Fibroblast of skin of scalp (primary cell): ENCODE data around the gene CACNG8.
A peak's percentile ranks its signal among the peaks of the same experiment; 100 is the strongest.

ENCODE experiments used
- DNase-seq: peaks from one replicate; pipeline ENCODE4 v3.0.0-alpha.2; 2013

Gene CACNG8

DNA sequence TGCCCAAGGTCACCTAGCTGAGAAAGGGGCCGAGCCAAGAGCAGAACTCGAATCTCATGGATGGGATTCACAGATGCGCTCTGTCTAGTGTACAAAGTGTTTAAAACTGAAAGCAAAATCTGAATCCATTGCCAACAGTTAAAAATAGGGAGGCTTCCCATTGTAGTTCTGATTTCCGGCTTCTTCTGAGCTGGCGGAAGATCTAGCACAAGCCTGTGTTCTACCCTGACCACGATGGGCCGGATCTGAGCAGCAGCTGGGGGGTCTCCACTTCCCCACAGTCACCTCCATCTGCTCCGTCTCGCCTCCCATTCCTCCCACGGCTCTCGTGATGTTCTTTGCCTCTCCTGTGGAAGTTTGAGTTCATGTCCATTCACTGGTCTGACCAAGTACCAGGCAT lies 2.4 kb downstream of the CACNG8 start:
- DNase-seq, result no peak

GRCh38 chr19:53966931-53967330 lies 4.2 kb downstream of the CACNG8 start:
- DNase-seq, result no peak

DNA sequence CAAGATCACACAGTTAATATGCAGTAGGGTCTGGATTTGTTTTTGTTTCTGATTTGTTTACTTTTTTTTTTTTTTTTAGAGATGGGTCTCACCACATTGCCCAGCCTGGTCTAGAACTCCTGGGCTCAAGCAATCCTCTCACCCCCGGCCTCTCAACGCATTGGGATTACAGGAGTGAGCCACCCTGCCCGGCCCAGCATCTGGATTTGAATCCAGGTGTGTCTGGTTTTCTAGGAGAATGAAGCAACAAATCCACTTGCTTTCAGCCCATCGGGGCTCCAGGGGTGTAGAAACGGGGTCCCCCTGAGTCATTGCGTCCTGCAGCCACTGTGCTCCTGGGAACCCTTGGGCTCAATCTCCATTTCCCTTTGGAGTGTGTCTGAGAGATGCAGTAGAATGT lies 6.6 kb downstream of the CACNG8 start:
- no peak for DNase-seq

- no peak for DNase-seq
Measured at GRCh38 chr19:53971673-53972072, 8.9 kb downstream of the CACNG8 start.

GRCh38 chr19:53977429-53977990 lies 14.8 kb downstream of the CACNG8 start:
- peak; percentile 82 for DNase-seq

GRCh38 chr19:53977991-53978731 lies 15.4 kb downstream of the CACNG8 start:
- peak; percentile 70 for DNase-seq

GRCh38 chr19:53978975-53979801 lies 16.5 kb downstream of the CACNG8 start:
- DNase-seq, result no peak

DNA sequence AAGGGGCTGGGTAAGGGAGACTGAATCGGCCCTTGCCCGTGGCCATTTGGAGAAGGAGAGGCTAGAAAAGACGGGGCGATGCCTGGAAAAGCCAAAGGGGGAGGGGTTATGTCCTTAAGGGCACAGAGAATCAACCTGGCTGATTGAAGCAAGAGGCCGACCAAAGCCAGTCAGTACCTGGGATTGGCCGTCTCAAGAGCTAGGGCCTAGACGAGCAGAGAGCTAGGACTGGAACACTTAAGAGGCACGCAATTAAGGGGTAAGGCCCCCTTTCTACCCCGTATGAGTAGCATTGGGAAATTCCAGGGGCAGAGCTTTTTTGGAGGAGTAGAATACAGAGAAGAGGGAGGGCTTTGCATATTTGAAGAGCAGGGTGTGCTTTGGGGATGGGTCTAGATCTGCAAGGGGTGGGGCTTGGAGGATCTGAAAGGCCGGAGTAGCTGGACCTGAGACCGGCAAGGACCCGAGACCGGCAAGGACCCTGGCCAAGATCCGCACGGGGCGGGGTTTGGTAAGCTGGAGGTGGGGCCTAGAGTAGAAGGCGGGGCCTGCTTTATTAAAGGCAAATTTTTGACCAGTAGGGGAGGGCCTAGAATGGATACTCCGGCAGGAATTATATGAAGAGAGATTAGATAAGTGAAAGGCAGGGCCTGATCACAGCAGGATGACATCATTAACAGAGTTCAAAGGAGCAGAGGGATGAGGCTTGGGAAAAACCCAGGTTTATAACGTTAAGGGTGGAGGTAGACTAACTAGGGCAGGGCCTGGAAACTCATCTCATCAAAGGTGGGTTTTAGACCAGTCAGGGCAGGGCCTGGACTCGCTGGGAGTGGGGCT lies 18.0 kb downstream of the CACNG8 start:
- no peak for DNase-seq

- DNase-seq, result no peak
Measured at GRCh38 chr19:53981376-53981951, 18.7 kb downstream of the CACNG8 start.

- no peak for DNase-seq
Measured at GRCh38 chr19:53982001-53982451, 19.3 kb downstream of the CACNG8 start.

DNA sequence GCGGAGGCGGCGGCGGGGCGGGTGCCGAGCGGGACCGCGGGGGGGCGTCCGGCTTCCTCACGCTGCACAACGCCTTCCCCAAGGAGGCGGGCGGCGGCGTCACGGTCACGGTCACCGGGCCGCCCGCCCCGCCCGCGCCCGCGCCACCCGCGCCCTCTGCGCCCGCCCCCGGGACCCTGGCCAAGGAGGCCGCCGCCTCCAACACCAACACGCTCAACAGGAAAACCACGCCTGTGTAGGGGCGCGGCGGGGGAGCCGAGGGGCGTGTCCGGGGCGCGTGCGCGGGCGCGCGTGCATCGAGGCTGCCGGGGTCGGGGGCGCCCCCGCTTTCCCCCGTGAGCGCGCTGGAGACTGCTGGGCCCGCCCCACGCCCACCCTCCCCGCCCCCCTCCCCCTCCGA lies 19.9 kb downstream of the CACNG8 start:
- peak; percentile 6 for DNase-seq

GRCh38 chr19:53983457-53984289 lies 20.9 kb downstream of the CACNG8 start:
- DNase-seq, result no peak

DNA sequence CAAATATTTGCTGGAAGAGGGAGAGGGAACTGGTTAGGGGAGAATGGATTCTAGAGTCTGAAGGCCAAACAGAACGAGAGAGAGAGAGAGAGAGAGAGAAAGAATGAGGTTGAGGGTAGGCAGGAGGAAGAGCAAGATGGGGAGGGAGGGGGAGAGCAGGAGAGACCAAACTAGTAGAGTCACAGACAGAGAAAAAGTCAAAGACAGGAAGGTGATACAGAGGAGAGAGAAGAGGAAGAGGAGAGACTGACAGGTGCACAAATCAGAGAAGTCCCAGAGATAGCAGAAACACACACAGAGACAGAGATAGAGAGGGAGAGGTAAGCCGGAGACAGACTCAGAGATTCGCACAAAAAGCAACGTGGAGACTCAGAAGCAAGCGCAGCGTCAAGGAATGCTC lies 23.1 kb downstream of the CACNG8 start:
- DNase-seq, result no peak

GRCh38 chr19:53988981-53989380 lies 26.2 kb downstream of the CACNG8 start:
- no peak for DNase-seq

GRCh38 chr19:53989600-53990533 lies 27.1 kb downstream of the CACNG8 start:
- no peak for DNase-seq

GRCh38 chr19:53991224-53992113 lies 28.7 kb downstream of the CACNG8 start, which contains the start of gene CACNG6:
TSS of gene CACNG6 (plus strand) at chr19:53991637. CDS start at chr19:53992878, 1,241 bp downstream.
- no peak for DNase-seq

- no peak for DNase-seq
Measured at GRCh38 chr19:53992211-53992610, 29.5 kb downstream of the CACNG8 start.

DNA sequence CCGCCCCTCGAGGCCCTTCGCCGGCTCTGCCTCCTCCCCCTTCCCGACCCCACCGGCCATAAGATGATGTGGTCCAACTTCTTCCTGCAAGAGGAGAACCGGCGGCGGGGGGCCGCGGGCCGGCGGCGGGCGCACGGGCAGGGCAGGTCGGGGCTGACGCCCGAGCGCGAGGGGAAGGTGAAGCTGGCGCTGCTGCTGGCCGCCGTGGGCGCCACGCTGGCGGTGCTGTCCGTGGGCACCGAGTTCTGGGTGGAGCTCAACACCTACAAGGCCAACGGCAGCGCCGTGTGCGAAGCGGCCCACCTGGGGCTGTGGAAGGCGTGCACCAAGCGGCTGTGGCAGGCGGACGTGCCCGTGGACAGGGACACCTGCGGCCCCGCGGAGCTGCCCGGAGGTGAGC lies 30.1 kb downstream of the CACNG8 start:
- no peak for DNase-seq

DNA sequence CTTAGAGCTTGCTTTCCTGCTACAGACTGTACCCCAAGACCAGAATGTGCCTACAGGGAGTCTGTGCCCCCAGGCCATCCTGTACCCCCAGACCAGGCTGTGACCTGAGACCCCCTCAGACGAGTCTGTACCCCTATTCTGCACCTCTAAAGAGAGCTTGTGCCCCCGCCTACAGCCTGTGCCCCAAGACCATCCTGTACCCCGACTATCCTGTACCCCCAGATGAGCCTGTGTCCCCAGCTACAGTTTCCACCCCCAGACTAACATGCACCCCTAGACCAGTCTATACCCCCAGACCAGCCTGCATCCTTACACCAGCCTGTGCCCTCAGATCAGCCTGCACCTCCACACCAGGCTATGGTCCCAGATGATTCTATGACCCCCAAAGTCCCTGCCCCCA lies 30.7 kb downstream of the CACNG8 start:
- DNase-seq, result no peak
